Ovary (tissue), 9 donors: ENCODE results near the gene PAX8. TPM values are rescaled to one million over a fixed set of nuclear protein-coding genes. Genes with fewer than 3 reads are reported as not detected.

Experiments
- DNase-seq, 5 donors: peaks; one replicate each; pipeline ENCODE4 v3.0.0-alpha.2; 2019 to 2020
- H3K27ac ChIP-seq, 2 donors: fragments of 200-600 bp; one replicate each; pipeline versions ENCODE4 v1.5.1 to v1.8.0; 2019 to 2022
- H3K27me3 ChIP-seq: fragments of 200-600 bp; one replicate; pipeline ENCODE4 v1.8.0; 2022
- H3K36me3 ChIP-seq: fragments of 200-600 bp; sonication (generic); one replicate; pipeline ENCODE4 v1.5.1; 2019
- H3K4me1 ChIP-seq: one replicate; pipeline ENCODE4 v1.8.1; 2013; ENCODE audit warnings: mild to moderate bottlenecking, moderate library complexity; ENCODE audit not compliant: insufficient read depth
- H3K4me3 ChIP-seq: fragments of 200-600 bp; sonication (generic); one replicate; pipeline ENCODE4 v1.5.1; 2017
- H3K9me3 ChIP-seq, 2 donors: fragments of 200-600 bp in 1 of 2; sonication (generic) in 1 of 2; one replicate each; pipeline versions ENCODE4 v1.5.1 to v1.8.1; 2013 to 2019; ENCODE audit warnings: mild to moderate bottlenecking in 1 of 2, moderate library complexity in 1 of 2
- CTCF ChIP-seq, 3 donors: fragments of 450-650 bp in 2 of 3; fragments of 200-600 bp in 1 of 3; IDR thresholded peaks; one replicate each; pipeline versions ENCODE4 v1.5.1 to v1.8.0; 2016 to 2022; ENCODE audit warnings: antibody characterized with exemption in 3 of 3, mild to moderate bottlenecking in 1 of 3
- EP300 ChIP-seq: sonication (generic); formaldehyde crosslinking; IDR thresholded peaks from one replicate; pipeline ENCODE4 v1.6.1; 2017; ENCODE audit warnings: antibody characterized with exemption
- POLR2A ChIP-seq: fragments of 450-650 bp; IDR thresholded peaks from one replicate; pipeline ENCODE4 v1.6.1; 2017; ENCODE audit warnings: antibody characterized with exemption, mild to moderate bottlenecking, moderate library complexity
- WGBS, 3 donors: extraction: QIAGEN DNeasy Blood & Tissue Kit in 1 of 3; methylation state at CpG; one replicate each; pipeline versions ENCODE4 v1.1.5 to v1.1.7; 2013 to 2017; 5-methylcytosine and 5-hydroxymethylcytosine counted together
- intact Hi-C, 4 donors: fragments of 100-400 bp; cut with DNase I; formaldehyde crosslinking; loops; one replicate each; pipeline versions ENCODE4 v1.11.0 to v1.15.1; 2022 to 2023
- polyA plus RNA-seq, 2 donors: library from polyadenylated mRNA; stranded (reverse); fragments of 200-250 nt in 1 of 2; fragments of 350-450 nt in 1 of 2; fragmentation: Illumina TruSeq in 1 of 2; extraction: RNeasy Lipid Tissue Mini Kit (QIAGEN cat#74804) in 1 of 2; gene quantifications; one replicate each; pipeline ENCODE4 v1.2.3, GENCODE V29; 2013 to 2014
- total RNA-seq, 7 donors: library from RNA; depleted of rRNA in 2 of 7; stranded (reverse); fragments of >200 nt in 2 of 7; fragmentation: NEBNext Ultra II Directional in 3 of 7; extraction: Animal tissue kit (Norgen Biotek cat#: 25700) in 3 of 7; gene quantifications; one replicate each; pipeline versions ENCODE4 v1.1.0 to v1.2.4, GENCODE V29; 2016 to 2023
- donor health status: DM: no; HTN: no; CAD: no; lungs with moderate emphysema.
- donor health status: DM: no; HTN: no; CAD: no.
- donor health status: Bipolar disorder and iron deficiency.
- donor health status: DM: yes; HTN: yes; CAD: no.
- donor health status: DM: no; HTN: no; CAD: no.
- donor health status: DM: yes; HTN: yes; CAD: no.

Gene PAX8
- total and polyA plus RNA-seq, 9 donors = 0.15 to 90.1 (median 9.6) TPM

GRCh38 chr2:113231064-113231463 lies 47.7 kb downstream of the PAX8 start:
- H3K9me3 ChIP-seq = no peaks in the 10 kb centered on the region
- no peaks in the 10 kb centered on the region for H3K27me3 ChIP-seq
- TF ChIP-seq CTCF (IDR thresholded peaks at IDR 0.05) (no peak), POLR2A (no peak), EP300 (no peak)
- no peaks in the 10 kb centered on the region for H3K36me3 ChIP-seq
- no peak overlapping the region for H3K27ac ChIP-seq
- no peak for DNase-seq
- H3K4me1 ChIP-seq = no peaks in the 10 kb centered on the region
- intact Hi-C loops = no loop called here
- WGBS, 3 donors = 9 to 20% (median 15%) methylated on average over 3 of the region's 3 CpGs
- H3K4me3 ChIP-seq = no peak overlapping the region

DNA sequence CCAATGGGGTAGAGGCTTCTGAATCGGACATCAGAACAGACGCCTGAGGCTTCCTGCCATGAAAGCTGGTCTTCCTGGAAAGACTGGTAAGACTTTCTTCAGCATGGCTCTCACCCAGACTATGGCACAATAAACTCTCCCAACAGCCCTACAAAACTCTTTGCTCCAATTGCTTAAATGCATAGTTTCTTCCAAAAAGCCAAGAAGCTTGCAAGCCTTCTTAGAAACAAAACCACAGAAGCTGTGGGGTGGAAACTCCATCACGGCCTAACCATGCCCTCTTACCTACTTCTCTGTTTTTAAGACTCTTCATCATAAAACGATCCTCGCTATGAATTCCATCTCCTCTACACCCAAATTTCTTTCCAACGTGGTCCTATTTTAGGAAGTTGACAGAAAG lies 48.2 kb downstream of the PAX8 start:
- intact Hi-C loops = no loop called here
- TF ChIP-seq EP300 (no peak), POLR2A (no peak), CTCF (IDR thresholded peaks at IDR 0.05) (no peak)
- Histone ChIP-seq H3K4me1 (no peaks in the 10 kb centered on the region), H3K27ac (no peak overlapping the region), H3K4me3 (no peak overlapping the region), H3K27me3 (no peaks in the 10 kb centered on the region), H3K36me3 (no peaks in the 10 kb centered on the region), H3K9me3 (no peaks in the 10 kb centered on the region)
- no peak for DNase-seq
- WGBS, 3 donors = 54 to 58% (median 55%) methylated on average over 6 of the region's 6 CpGs

- Histone ChIP-seq H3K36me3 (no peaks in the 10 kb centered on the region), H3K4me1 (no peaks in the 10 kb centered on the region), H3K27me3 (no peaks in the 10 kb centered on the region), H3K9me3 (no peaks in the 10 kb centered on the region), H3K27ac (no peak overlapping the region), H3K4me3 (no peak overlapping the region)
- no peak for TF ChIP-seq EP300
- TF ChIP-seq POLR2A = no peak
- no peak for TF ChIP-seq CTCF (IDR thresholded peaks at IDR 0.05)
- 90 to 93% (median 91%) methylated on average over 3 of the region's 3 CpGs for WGBS, 3 donors
- intact Hi-C loops = no loop called here
- no peak for DNase-seq
These were observed 48.9 kb downstream of the PAX8 start for GRCh38 chr2:113229795-113230194.

DNA sequence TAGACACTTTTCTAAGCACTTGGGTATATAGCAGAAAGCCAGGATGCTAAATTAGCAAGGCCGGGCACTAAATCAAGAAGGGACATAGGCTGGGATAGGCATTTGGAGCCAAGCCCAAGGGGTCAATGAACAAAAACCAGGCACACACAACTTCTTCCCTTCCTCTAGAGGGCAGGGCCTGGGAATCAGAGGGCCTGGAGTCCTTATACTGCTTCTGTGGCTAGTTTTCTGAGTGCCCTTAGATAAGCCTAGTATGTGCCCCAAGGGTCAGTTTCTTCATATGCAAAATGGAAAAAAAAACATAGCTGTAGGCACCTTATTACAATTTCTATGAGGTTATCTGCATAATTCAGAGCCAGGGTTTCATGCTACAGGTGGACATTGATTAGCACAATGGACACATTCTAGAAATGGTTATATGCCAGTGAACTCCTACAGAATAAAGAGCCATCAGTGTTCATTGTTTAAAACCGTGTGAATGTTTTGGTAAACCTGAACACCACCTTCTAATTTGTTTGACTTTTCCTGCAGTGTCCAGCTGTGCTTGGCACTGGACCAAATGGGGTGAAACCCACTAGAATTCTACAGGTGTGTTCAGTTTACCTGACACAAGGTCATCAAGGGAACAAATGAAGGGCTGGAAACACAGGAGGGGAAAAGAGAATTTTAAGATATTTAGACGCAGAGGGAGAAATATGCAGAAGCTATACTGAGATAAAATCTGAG lies 49.6 kb downstream of the PAX8 start:
- no peaks in the 10 kb centered on the region for H3K4me1 ChIP-seq
- DNase-seq = no peak
- no peaks in the 10 kb centered on the region for H3K36me3 ChIP-seq
- no peak for TF ChIP-seq CTCF (IDR thresholded peaks at IDR 0.05)
- no peak for TF ChIP-seq POLR2A
- no peak for TF ChIP-seq EP300
- H3K27ac ChIP-seq = no peak overlapping the region
- H3K4me3 ChIP-seq = no peak overlapping the region
- intact Hi-C loops = no loop called here
- no peaks in the 10 kb centered on the region for H3K9me3 ChIP-seq
- WGBS, 3 donors = 58 to 78% (median 59%) methylated on average over 3 of the region's 3 CpGs
- no peaks in the 10 kb centered on the region for H3K27me3 ChIP-seq
